ENCODE data around the gene PCK2.

GRCh38 chr14:24131549-24131966 lies 37.4 kb downstream of the PCK2 start:
- TF ChIP-seq CTCF (IDR thresholded peaks at IDR 0.05; ENCODE audit: poor library complexity) (no peak), EZH2 (IDR thresholded peaks at IDR 0.05; ENCODE audit: borderline replicate concordance) (no peak), EZH2phosphoT487 (IDR thresholded peaks at IDR 0.05; ENCODE audit: low read depth, severe bottlenecking, unreplicated experiment) (no peak)
